ENCODE results near the gene NTRK2. TPM values are rescaled to one million over a fixed set of nuclear protein-coding genes. Genes with fewer than 3 reads are reported as not detected.

The NTRK2 gene
- total and polyA plus RNA-seq, 7 donors, result 0.46 to 3.0 (median 2.1) TPM

GRCh38 chr9:84711936-84712335 lies 42.4 kb downstream of the NTRK2 start:
- H3K4me1 ChIP-seq, result no peaks in the 10 kb centered on the region
- no peak for DNase-seq
- intact Hi-C loops (cut with DNase I), result no loop called here
- 24 to 62% methylated on average over 6 of the region's 6 CpGs for WGBS, 2 donors
- no peak overlapping the region for H3K27ac ChIP-seq
- H3K4me3 ChIP-seq, result no peak overlapping the region
- H3K27me3 ChIP-seq, result peaks cover 0 to 8% (median 0%) of the 10 kb centered on the region in 3 donors
- TF ChIP-seq EP300 (IDR thresholded peaks at IDR 0.05), result no peak
- no peak for TF ChIP-seq CTCF (IDR thresholded peaks at IDR 0.05)
- no peak for TF ChIP-seq POLR2A (IDR thresholded peaks at IDR 0.05)
- TF ChIP-seq POLR2AphosphoS5 (IDR thresholded peaks at IDR 0.05), result no peak
- H3K36me3 ChIP-seq, result no peaks in the 10 kb centered on the region
- no peaks in the 10 kb centered on the region for H3K9me3 ChIP-seq

DNA sequence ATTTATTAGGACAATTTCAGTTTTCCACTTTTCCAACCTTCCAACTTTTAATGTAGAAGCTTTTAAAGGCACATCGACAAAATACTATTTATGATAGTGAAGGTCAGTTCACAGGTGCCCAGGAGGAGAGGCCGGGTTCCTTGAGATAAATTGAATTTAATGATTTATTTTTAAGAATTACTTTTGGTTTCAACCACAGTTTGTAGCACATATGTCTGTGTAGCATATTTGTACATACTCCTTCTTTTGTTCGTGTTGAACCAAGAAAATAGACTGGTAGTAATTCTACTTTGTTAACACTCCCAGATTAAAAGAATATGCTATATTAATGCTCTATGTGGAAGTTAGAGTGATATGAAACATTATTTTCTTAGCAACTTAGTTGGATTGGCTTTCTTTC lies 46.7 kb downstream of the NTRK2 start:
- TF ChIP-seq EP300 (IDR thresholded peaks at IDR 0.05) (no peak), POLR2AphosphoS5 (IDR thresholded peaks at IDR 0.05) (no peak), CTCF (IDR thresholded peaks at IDR 0.05) (no peak)
- Histone ChIP-seq H3K36me3 (no peaks in the 10 kb centered on the region), H3K9me3 (no peaks in the 10 kb centered on the region), H3K4me3 (no peak overlapping the region), H3K27me3 (no peaks in the 10 kb centered on the region), H3K4me1 (no peaks in the 10 kb centered on the region), H3K27ac (no peak overlapping the region)
- DNase-seq, result no peak
- 90 to 91% methylated on average over 3 of the region's 3 CpGs for WGBS, 2 donors
- intact Hi-C loops (cut with DNase I), result no loop called here

- H3K4me1 ChIP-seq, result no peaks in the 10 kb centered on the region
- intact Hi-C loops (cut with DNase I), result no loop called here
- H3K27me3 ChIP-seq, result no peaks in the 10 kb centered on the region
- 58% methylated on average over 5 of the region's 5 CpGs for WGBS, 2 donors
- H3K27ac ChIP-seq, result no peak overlapping the region
- no peaks in the 10 kb centered on the region for H3K36me3 ChIP-seq
- no peak for DNase-seq
- TF ChIP-seq CTCF (IDR thresholded peaks at IDR 0.05), result no peak
- TF ChIP-seq POLR2A (IDR thresholded peaks at IDR 0.05), result no peak
- no peak for TF ChIP-seq POLR2AphosphoS5 (IDR thresholded peaks at IDR 0.05)
- TF ChIP-seq EP300 (IDR thresholded peaks at IDR 0.05), result no peak
- no peaks in the 10 kb centered on the region for H3K9me3 ChIP-seq
- no peak overlapping the region for H3K4me3 ChIP-seq
Measured at GRCh38 chr9:84718476-84718875, 48.9 kb downstream of the NTRK2 start.

- Histone ChIP-seq H3K4me1 (no peaks in the 10 kb centered on the region), H3K36me3 (no peaks in the 10 kb centered on the region), H3K4me3 (no peak overlapping the region), H3K27ac (no peak overlapping the region), H3K9me3 (no peaks in the 10 kb centered on the region), H3K27me3 (no peaks in the 10 kb centered on the region)
- no peak for TF ChIP-seq POLR2A (IDR thresholded peaks at IDR 0.05)
- no peak for TF ChIP-seq POLR2AphosphoS5 (IDR thresholded peaks at IDR 0.05)
- no peak for TF ChIP-seq EP300 (IDR thresholded peaks at IDR 0.05)
- TF ChIP-seq CTCF (IDR thresholded peaks at IDR 0.05), result no peak
- 24 to 65% methylated on average over 5 of the region's 5 CpGs for WGBS, 2 donors
- intact Hi-C loops (cut with DNase I), result no loop called here
- DNase-seq, result no peak
Measured at GRCh38 chr9:84722388-84722989, 53.0 kb downstream of the NTRK2 start.

- H3K4me1 ChIP-seq, result no peaks in the 10 kb centered on the region
- DNase-seq, result no peak
Measured at GRCh38 chr9:84723426-84723825, 53.9 kb downstream of the NTRK2 start.

More at GRCh38 chr9:84723426-84723825, 53.9 kb downstream of the NTRK2 start:
- Histone ChIP-seq H3K27me3 (no peaks in the 10 kb centered on the region), H3K4me3 (no peak overlapping the region), H3K27ac (no peak overlapping the region), H3K36me3 (no peaks in the 10 kb centered on the region), H3K9me3 (no peaks in the 10 kb centered on the region)
- TF ChIP-seq CTCF (IDR thresholded peaks at IDR 0.05) (no peak), EP300 (IDR thresholded peaks at IDR 0.05) (no peak), POLR2AphosphoS5 (IDR thresholded peaks at IDR 0.05) (no peak), POLR2A (IDR thresholded peaks at IDR 0.05) (no peak)
- WGBS, 2 donors, result 35 to 75% methylated on average over 3 of the region's 3 CpGs
- intact Hi-C loops (cut with DNase I), result no loop called here
